ENCODE measurements around the gene ERFL. TPM values are rescaled to one million over a fixed set of nuclear protein-coding genes. Genes with fewer than 3 reads are reported as not detected.

The ERFL gene
- 3.8 and 5.5 TPM in 2 replicates for total RNA-seq (2014; rRNA removed; shearing (Covaris generic); ENCODE audit: low replicate concordance)

DNA sequence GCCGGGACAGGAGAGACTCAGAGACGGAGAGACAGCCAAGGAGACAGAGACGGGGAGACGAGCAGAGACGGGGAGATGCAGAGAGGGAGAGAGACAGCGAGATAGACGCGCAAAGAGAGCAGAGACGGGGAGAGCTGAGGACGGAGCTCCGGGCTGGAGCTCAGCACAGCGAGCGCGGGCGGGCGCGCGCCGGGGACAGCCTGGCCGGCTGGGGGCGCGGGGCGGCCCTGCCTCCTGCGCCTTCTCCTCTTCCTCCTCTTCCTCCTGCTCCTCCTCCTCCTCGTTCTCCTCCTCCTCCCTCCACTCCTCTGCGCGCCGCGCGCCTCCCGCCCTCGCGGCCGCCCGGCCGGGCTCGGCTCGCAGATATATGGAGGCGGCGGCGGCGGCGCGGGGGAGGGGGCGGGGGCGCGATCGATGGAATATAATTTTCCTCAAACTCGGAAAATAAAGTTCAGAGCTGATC lies at the start of gene ERFL:
TSS of gene ERFL (minus strand) at position 229 of the 463 bp plus-strand sequence. CDS start 15,530 bp downstream, outside the sequence.
- Histone ChIP-seq H3K4me2 (ENCODE audit: low read depth, low read length, poor library complexity, severe bottlenecking) (peak within 1 kb of the TSS; percentile 94), H3K9me3 (ENCODE audit: low read length) (no peaks in the 10 kb centered on the region), H3K4me1 (ENCODE audit: low read length) (peaks cover 47% of the 10 kb centered on the region), H3K27me3 (ENCODE audit: low read length) (no peaks in the 10 kb centered on the region), H3K9me2 (replicated peaks; ENCODE audit: insufficient read depth, low read length) (no peaks in the 10 kb centered on the region), H3K36me3 (ENCODE audit: insufficient read depth, low read length) (no peaks in the 10 kb centered on the region), H3K27ac (ENCODE audit: low read length) (peak within 1 kb of the TSS; percentile 72), H3K79me2 (ENCODE audit: low read length) (no peaks in the 10 kb centered on the region), H4K20me1 (ENCODE audit: insufficient read depth, low read depth, low read length) (no peaks in the 10 kb centered on the region), H3K9ac (ENCODE audit: low read length) (peak within 1 kb of the TSS; percentile 91), H2AFZ (ENCODE audit: low read length) (peak within 1 kb of the TSS; percentile 78; the same call in 1 of the 2 replicates), H3K4me3 (ENCODE audit: low read length) (peak within 1 kb of the TSS; percentile 89)
- peak; percentile 90 for DNase-seq

DNA sequence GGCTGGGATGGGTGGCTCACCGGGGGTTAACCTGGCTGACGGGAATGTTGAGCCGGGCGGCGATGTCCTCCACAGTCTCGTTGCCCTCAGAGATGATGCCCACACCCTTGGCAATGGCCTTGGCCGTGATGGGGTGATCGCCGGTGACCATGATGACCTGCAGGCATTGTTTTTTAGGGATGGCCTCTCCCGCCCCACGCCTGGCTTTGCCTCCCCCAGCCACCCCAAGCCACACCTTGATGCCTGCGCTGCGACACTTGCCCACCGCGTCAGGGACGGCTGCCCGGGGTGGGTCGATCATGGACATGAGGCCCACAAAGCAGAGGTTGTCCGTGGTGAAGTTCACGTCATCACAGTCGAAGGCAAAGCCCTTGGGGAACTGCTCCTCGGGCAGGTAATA lies 49.7 kb upstream of the ERFL start:
- H3K9me2 ChIP-seq (replicated peaks; ENCODE audit: insufficient read depth, low read length), result no peaks in the 10 kb centered on the region
- peaks cover 4% of the 10 kb centered on the region for H3K36me3 ChIP-seq (ENCODE audit: insufficient read depth, low read length)
- H3K9me3 ChIP-seq (ENCODE audit: low read length), result no peaks in the 10 kb centered on the region
- no peak for DNase-seq
- H3K27me3 ChIP-seq (ENCODE audit: low read length), result no peaks in the 10 kb centered on the region
- no peak overlapping the region for H3K4me2 ChIP-seq (ENCODE audit: low read depth, low read length, poor library complexity, severe bottlenecking)
- H3K79me2 ChIP-seq (ENCODE audit: low read length), result no peaks in the 10 kb centered on the region
- no peaks in the 10 kb centered on the region for H4K20me1 ChIP-seq (ENCODE audit: insufficient read depth, low read depth, low read length)
- H3K9ac ChIP-seq (ENCODE audit: low read length), result no peak overlapping the region
- H3K4me1 ChIP-seq (ENCODE audit: low read length), result no peaks in the 10 kb centered on the region
- H3K4me3 ChIP-seq (ENCODE audit: low read length), result no peak overlapping the region
- no peak overlapping the region for H3K27ac ChIP-seq (ENCODE audit: low read length)
- H2AFZ ChIP-seq (ENCODE audit: low read length), result no peak overlapping the region

DNA sequence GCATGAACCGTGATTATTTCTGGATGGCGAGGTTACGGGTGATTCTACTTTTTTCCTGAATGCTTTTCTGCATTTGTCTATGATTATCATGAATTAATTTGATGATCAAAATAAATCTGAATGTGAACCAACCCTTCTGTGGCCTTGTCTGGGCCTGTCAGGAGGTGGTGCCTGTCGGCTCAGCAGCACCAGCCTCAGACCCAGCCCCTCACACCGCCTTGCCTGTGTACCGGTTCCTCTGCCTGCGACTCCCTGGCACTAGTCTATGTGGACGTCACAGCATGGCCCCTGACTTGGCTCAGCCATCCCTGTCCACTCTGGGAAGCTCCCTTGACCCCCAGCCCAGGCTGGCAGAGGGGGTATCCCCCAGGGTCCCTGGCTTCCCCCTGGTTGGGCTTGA lies 46.4 kb upstream of the ERFL start:
- no peaks in the 10 kb centered on the region for H3K9me3 ChIP-seq (ENCODE audit: low read length)
- DNase-seq, result no peak
- H3K4me3 ChIP-seq (ENCODE audit: low read length), result no peak overlapping the region
- no peak overlapping the region for H3K9ac ChIP-seq (ENCODE audit: low read length)
- no peak overlapping the region for H3K4me2 ChIP-seq (ENCODE audit: low read depth, low read length, poor library complexity, severe bottlenecking)
- H3K79me2 ChIP-seq (ENCODE audit: low read length), result no peaks in the 10 kb centered on the region
- no peaks in the 10 kb centered on the region for H3K36me3 ChIP-seq (ENCODE audit: insufficient read depth, low read length)
- H2AFZ ChIP-seq (ENCODE audit: low read length), result no peak overlapping the region
- no peaks in the 10 kb centered on the region for H3K9me2 ChIP-seq (replicated peaks; ENCODE audit: insufficient read depth, low read length)
- no peaks in the 10 kb centered on the region for H4K20me1 ChIP-seq (ENCODE audit: insufficient read depth, low read depth, low read length)
- H3K27ac ChIP-seq (ENCODE audit: low read length), result no peak overlapping the region
- no peaks in the 10 kb centered on the region for H3K27me3 ChIP-seq (ENCODE audit: low read length)
- no peaks in the 10 kb centered on the region for H3K4me1 ChIP-seq (ENCODE audit: low read length)

DNA sequence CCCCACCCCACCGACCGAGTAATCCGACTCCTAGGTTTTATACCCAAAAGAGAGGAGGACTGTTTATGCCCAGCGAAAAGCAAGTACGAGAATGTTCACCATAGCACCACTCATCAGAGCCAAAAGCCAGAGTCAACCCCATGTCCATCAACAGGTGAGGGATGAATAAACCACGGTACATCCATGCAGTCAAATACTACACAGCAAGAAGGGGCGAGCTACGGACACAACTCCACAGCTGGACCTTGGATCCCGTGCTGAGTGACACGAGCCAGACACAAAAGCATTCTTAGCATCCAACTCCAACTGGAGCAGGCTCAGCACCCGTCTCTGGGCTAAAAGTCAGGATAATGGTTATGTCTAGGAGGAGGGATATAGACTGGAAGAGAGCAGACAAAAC lies 43.1 kb upstream of the ERFL start:
- no peak for DNase-seq
- Histone ChIP-seq H3K79me2 (ENCODE audit: low read length) (no peaks in the 10 kb centered on the region), H3K9me2 (replicated peaks; ENCODE audit: insufficient read depth, low read length) (no peaks in the 10 kb centered on the region), H3K4me2 (ENCODE audit: low read depth, low read length, poor library complexity, severe bottlenecking) (no peak overlapping the region), H3K4me1 (ENCODE audit: low read length) (no peaks in the 10 kb centered on the region), H3K9me3 (ENCODE audit: low read length) (no peaks in the 10 kb centered on the region), H3K36me3 (ENCODE audit: insufficient read depth, low read length) (no peaks in the 10 kb centered on the region), H3K27me3 (ENCODE audit: low read length) (no peaks in the 10 kb centered on the region), H3K4me3 (ENCODE audit: low read length) (no peak overlapping the region), H3K9ac (ENCODE audit: low read length) (no peak overlapping the region), H3K27ac (ENCODE audit: low read length) (no peak overlapping the region), H2AFZ (ENCODE audit: low read length) (no peak overlapping the region), H4K20me1 (ENCODE audit: insufficient read depth, low read depth, low read length) (no peaks in the 10 kb centered on the region)

DNA sequence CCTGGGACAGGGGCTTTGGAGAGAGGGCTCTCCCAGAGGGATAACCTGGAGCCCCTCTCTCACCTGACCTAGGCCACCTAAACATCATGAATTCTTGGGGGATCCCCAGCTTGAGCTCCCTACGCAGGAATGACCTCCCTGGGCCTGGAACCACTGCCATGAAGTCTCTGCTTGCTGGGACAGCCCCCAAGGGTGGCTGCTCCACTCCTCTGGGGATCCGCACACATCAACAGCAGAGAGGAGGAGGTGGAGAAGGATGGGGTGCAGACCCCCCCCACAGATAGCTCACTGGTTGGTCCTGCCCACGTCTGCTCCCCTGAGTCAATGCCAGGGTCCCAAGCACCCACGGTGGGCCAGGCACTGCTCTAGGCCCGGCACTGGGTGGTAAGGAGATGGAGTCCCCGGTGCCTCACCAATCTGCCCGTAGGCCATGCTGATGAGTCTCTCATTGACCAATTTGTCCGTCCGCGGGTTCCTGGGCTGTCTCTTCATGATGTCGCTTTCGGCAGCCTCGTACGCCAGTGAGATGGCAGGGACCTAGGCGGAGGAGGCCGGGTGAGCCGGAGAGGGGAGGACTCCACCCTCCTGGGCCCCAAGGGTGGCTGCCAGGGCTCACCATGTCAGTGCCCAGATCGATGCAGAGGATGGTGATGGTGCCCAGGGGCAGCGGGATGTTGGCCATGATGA lies 41.7 kb upstream of the ERFL start:
- H3K4me2 ChIP-seq (ENCODE audit: low read depth, low read length, poor library complexity, severe bottlenecking), result no peak overlapping the region
- no peaks in the 10 kb centered on the region for H3K9me2 ChIP-seq (replicated peaks; ENCODE audit: insufficient read depth, low read length)
- H3K4me1 ChIP-seq (ENCODE audit: low read length), result no peaks in the 10 kb centered on the region
- H3K9ac ChIP-seq (ENCODE audit: low read length), result no peak overlapping the region
- no peak overlapping the region for H2AFZ ChIP-seq (ENCODE audit: low read length)
- H3K9me3 ChIP-seq (ENCODE audit: low read length), result no peaks in the 10 kb centered on the region
- H3K79me2 ChIP-seq (ENCODE audit: low read length), result no peaks in the 10 kb centered on the region
- H3K27me3 ChIP-seq (ENCODE audit: low read length), result no peaks in the 10 kb centered on the region
- H3K36me3 ChIP-seq (ENCODE audit: insufficient read depth, low read length), result no peaks in the 10 kb centered on the region
- H4K20me1 ChIP-seq (ENCODE audit: insufficient read depth, low read depth, low read length), result no peaks in the 10 kb centered on the region
- H3K4me3 ChIP-seq (ENCODE audit: low read length), result no peak overlapping the region
- no peak overlapping the region for H3K27ac ChIP-seq (ENCODE audit: low read length)
- no peak for DNase-seq

DNA sequence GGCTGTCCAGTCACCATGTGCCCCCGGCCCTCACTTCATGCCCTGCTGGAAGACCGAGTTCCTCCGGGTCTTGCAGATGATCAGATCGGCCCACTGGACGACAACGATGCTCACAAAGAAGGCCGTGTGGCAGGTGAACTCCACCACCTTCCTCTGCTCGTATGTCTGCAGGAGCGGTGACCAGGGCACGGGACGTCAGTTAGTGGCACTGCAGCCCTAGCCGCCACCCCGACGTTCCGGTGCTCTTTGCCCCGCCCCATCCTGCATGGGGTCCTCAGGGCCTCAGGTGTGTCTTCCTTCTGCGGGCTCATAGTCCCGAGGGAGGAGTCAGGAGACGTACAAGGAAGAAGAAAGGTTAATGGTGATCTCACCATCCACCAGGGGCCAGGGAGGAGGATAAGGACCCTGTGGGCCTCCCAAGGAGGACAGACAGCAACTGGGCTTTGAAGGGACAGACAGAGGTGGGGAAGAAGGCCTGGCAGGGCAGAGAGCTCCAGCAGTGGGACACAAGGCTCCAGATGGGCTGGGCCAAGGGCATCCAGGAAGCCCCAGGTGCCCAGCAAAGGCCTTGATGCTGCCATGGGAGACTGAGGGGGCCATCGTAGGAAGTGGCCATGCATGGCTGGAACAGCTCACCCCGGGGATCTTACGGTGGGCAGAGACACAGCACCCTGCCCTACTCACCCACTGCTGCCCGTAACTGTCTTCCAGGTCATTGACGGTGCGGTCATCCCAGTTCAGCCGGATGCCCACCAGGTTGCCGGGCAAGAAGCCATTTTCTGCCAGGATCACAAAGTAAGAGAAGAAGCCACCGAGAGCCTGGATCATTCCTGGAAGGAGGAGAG lies 40.7 kb upstream of the ERFL start:
- Histone ChIP-seq H3K4me1 (ENCODE audit: low read length) (no peaks in the 10 kb centered on the region), H2AFZ (ENCODE audit: low read length) (no peak overlapping the region), H3K27ac (ENCODE audit: low read length) (no peak overlapping the region), H3K27me3 (ENCODE audit: low read length) (no peaks in the 10 kb centered on the region), H3K9me2 (replicated peaks; ENCODE audit: insufficient read depth, low read length) (no peaks in the 10 kb centered on the region), H3K9me3 (ENCODE audit: low read length) (no peaks in the 10 kb centered on the region), H3K4me3 (ENCODE audit: low read length) (no peak overlapping the region), H3K36me3 (ENCODE audit: insufficient read depth, low read length) (no peaks in the 10 kb centered on the region), H3K79me2 (ENCODE audit: low read length) (no peaks in the 10 kb centered on the region), H3K4me2 (ENCODE audit: low read depth, low read length, poor library complexity, severe bottlenecking) (no peak overlapping the region), H4K20me1 (ENCODE audit: insufficient read depth, low read depth, low read length) (no peaks in the 10 kb centered on the region), H3K9ac (ENCODE audit: low read length) (no peak overlapping the region)
- DNase-seq, result no peak

DNA sequence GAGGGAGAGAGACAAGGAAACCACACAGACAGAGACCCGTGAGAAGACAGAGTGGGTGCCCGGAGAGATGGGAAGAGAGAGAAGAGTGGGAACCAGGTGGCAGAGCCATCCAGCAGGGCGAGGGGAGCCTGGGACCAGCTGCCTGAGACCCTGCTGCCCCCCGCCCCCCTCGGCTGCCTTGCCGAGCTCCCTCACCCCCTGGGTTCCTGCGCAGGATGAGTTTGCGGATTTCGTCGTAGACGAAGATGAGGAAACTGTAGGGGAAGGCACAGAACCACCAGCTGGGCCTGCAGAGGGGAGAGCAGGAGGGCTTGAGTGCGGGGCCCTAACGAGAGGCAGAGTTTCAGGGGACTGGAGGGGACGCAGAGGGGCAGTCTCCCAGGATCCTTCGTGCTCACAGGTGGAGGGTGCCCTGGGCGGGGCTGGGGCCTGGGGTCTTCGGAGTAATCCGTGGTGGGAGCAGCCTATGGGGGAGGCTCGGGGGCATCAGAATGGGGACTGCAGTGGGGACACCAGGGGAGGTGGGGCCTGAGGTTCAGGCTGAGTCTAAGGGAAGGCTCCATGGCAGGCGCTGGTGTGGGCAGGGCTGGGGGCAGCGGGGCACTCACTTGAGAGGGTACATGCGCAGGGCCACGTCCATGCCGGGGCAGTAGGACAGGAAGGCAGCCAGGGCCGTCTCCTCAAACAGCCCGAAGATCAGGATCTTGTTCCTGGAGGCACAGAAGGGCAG lies 39.0 kb upstream of the ERFL start:
- Histone ChIP-seq H3K9me3 (ENCODE audit: low read length) (no peaks in the 10 kb centered on the region), H3K9me2 (replicated peaks; ENCODE audit: insufficient read depth, low read length) (no peaks in the 10 kb centered on the region), H3K27ac (ENCODE audit: low read length) (no peak overlapping the region), H3K4me2 (ENCODE audit: low read depth, low read length, poor library complexity, severe bottlenecking) (no peak overlapping the region), H3K79me2 (ENCODE audit: low read length) (no peaks in the 10 kb centered on the region), H2AFZ (ENCODE audit: low read length) (no peak overlapping the region), H3K4me3 (ENCODE audit: low read length) (no peak overlapping the region), H3K27me3 (ENCODE audit: low read length) (no peaks in the 10 kb centered on the region), H3K9ac (ENCODE audit: low read length) (no peak overlapping the region), H4K20me1 (ENCODE audit: insufficient read depth, low read depth, low read length) (no peaks in the 10 kb centered on the region), H3K36me3 (ENCODE audit: insufficient read depth, low read length) (no peaks in the 10 kb centered on the region), H3K4me1 (ENCODE audit: low read length) (no peaks in the 10 kb centered on the region)
- no peak for DNase-seq

DNA sequence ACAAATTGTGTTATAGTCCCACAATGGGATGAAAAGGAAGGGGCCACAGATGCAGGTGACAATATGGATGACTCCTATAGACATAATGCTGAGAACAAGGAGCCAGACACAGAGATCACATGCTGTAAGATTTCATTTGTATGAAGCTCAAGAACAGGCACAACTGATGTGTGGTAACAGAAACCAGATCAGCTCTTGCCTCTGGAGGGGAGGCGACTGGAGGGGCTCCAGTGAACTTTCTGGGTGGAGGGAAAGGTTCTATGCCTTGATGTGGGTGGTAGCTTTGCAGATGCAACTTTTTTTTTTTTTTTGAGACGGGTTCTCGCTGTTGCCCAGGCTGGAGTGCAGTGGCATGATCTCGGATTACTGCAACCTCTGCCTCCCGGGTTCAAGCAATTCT lies 36.9 kb upstream of the ERFL start:
- Histone ChIP-seq H3K4me2 (ENCODE audit: low read depth, low read length, poor library complexity, severe bottlenecking) (no peak overlapping the region), H3K4me3 (ENCODE audit: low read length) (no peak overlapping the region)

More for the DNA sequence above, 36.9 kb upstream of the ERFL start:
- H2AFZ ChIP-seq (ENCODE audit: low read length), result no peak overlapping the region
- H3K4me1 ChIP-seq (ENCODE audit: low read length), result no peaks in the 10 kb centered on the region
- DNase-seq, result no peak
- no peaks in the 10 kb centered on the region for H3K9me2 ChIP-seq (replicated peaks; ENCODE audit: insufficient read depth, low read length)
- no peaks in the 10 kb centered on the region for H3K36me3 ChIP-seq (ENCODE audit: insufficient read depth, low read length)
- H3K27me3 ChIP-seq (ENCODE audit: low read length), result no peaks in the 10 kb centered on the region
- no peaks in the 10 kb centered on the region for H4K20me1 ChIP-seq (ENCODE audit: insufficient read depth, low read depth, low read length)
- H3K9ac ChIP-seq (ENCODE audit: low read length), result no peak overlapping the region
- no peaks in the 10 kb centered on the region for H3K9me3 ChIP-seq (ENCODE audit: low read length)
- no peak overlapping the region for H3K27ac ChIP-seq (ENCODE audit: low read length)
- no peaks in the 10 kb centered on the region for H3K79me2 ChIP-seq (ENCODE audit: low read length)

Measured in Karpas-422 (cell line).